Measurements from ENCODE around the gene MMAB.

Gene MMAB

GRCh38 chr12:109512608-109513007, 60.7 kb downstream of the MMAB start:
- Histone ChIP-seq H3K27me3 (no peaks in the 10 kb centered on the region), H3K27ac (no peak overlapping the region), H3K9me3 (no peaks in the 10 kb centered on the region), H3K4me1 (no peaks in the 10 kb centered on the region), H3K36me3 (peaks cover 76 to 100% (median 92%) of the 10 kb centered on the region in 3 donors), H3K4me3 (no peak overlapping the region)
- DNase-seq = no peak
- no peak for TF ChIP-seq CTCF (IDR thresholded peaks at IDR 0.05)
- intact Hi-C loops (cut with DNase I; ENCODE audit: low total_unique reads) = no loop called here

GRCh38 chr12:109510196-109510595, 63.1 kb downstream of the MMAB start:
- TF ChIP-seq CTCF (IDR thresholded peaks at IDR 0.05) = no peak
- peaks cover 85 to 100% (median 95%) of the 10 kb centered on the region in 3 donors for H3K36me3 ChIP-seq
- no peaks in the 10 kb centered on the region for H3K9me3 ChIP-seq
- no peak overlapping the region for H3K4me3 ChIP-seq
- H3K4me1 ChIP-seq = no peaks in the 10 kb centered on the region
- H3K27ac ChIP-seq = no peak overlapping the region
- H3K27me3 ChIP-seq = no peaks in the 10 kb centered on the region
- DNase-seq = no peak
- intact Hi-C loops (cut with DNase I; ENCODE audit: low total_unique reads) = no loop called here

GRCh38 chr12:109504068-109504467, 69.2 kb downstream of the MMAB start:
- no peaks in the 10 kb centered on the region for H3K4me1 ChIP-seq
- intact Hi-C loops (cut with DNase I; ENCODE audit: low total_unique reads) = no loop called here
- no peak for DNase-seq
- H3K4me3 ChIP-seq = no peak overlapping the region
- no peak overlapping the region for H3K27ac ChIP-seq
- H3K9me3 ChIP-seq = no peaks in the 10 kb centered on the region
- peaks cover 99 to 100% (median 100%) of the 10 kb centered on the region in 3 donors for H3K36me3 ChIP-seq
- H3K27me3 ChIP-seq = no peaks in the 10 kb centered on the region
- TF ChIP-seq CTCF (IDR thresholded peaks at IDR 0.05) = no peak

Measured in tibial artery (tissue), 4 donors.